Endothelial cell of umbilical vein (primary cell): Measurements from ENCODE around the gene RSPH1. TPM values are rescaled to one million over a fixed set of nuclear protein-coding genes. Genes with fewer than 3 reads are reported as not detected.

Experiments used
- BruUV-seq: library from RNA; stranded (reverse); fragments of 400-500 nt; replicated peaks from 2 replicates; lab custom pipeline; 2021; lab: Mats Ljungman, UMichigan
- CTCF ChIA-PET: fragments of 300-600, 350-600 bp; sonication (Branson Sonifier 250); formaldehyde crosslinking; loops from one replicate; lab custom pipeline; 2021; ENCODE audit warnings: antibody characterized with exemption, inconsistent platforms; lab: Charles Lee
- POLR2A ChIA-PET: fragments of 300-600, 350-600 bp; sonication (Branson Sonifier 250); formaldehyde crosslinking; loops from one replicate; lab custom pipeline; 2021; ENCODE audit warnings: antibody characterized with exemption, inconsistent platforms; lab: Charles Lee
- DNase-seq: peaks from one replicate; pipeline ENCODE4 v3.0.0-alpha.2; 2011; ENCODE audit warnings: low read depth, low spot score
- FAIRE-seq: peaks from 2 replicates; lab custom pipeline; 2011; peaks lifted over from hg19 to GRCh38; lab: Jason Lieb, UNC
- H2AFZ ChIP-seq: 2 replicates; pipeline ENCODE4 v1.6.0; 2012; ENCODE audit warnings: low read depth, low read length, control low read depth, inconsistent platforms
- H3K27ac ChIP-seq: 2 replicates; pipeline ENCODE4 v1.5.1; 2011; ENCODE audit warnings: low read depth, mild to moderate bottlenecking, control low read depth, low read length, moderate library complexity; ENCODE audit not compliant: insufficient read depth
- H3K27me3 ChIP-seq, 2 experiments: 2 replicates each; pipeline versions ENCODE4 v1.6.0 to v1.6.1; 2011; ENCODE audit warnings: low read length in 2 of 2, mixed read lengths in 1 of 2; ENCODE audit not compliant: control insufficient read depth in 2 of 2, insufficient read depth in 2 of 2
- H3K36me3 ChIP-seq, 2 experiments: 2 replicates in 1 of 2; 3 replicates in 1 of 2; pipeline ENCODE4 v1.5.1; 2011; ENCODE audit warnings: low read length in 2 of 2, mild to moderate bottlenecking in 1 of 2, moderate library complexity in 1 of 2; ENCODE audit not compliant: control insufficient read depth in 2 of 2, insufficient read depth in 2 of 2; ENCODE audit errors: extremely low read depth in 1 of 2
- H3K4me1 ChIP-seq: 3 replicates; pipeline ENCODE4 v1.5.1; 2011; ENCODE audit warnings: mild to moderate bottlenecking, low read length; ENCODE audit not compliant: control insufficient read depth, insufficient read depth; ENCODE audit errors: extremely low read depth
- H3K4me2 ChIP-seq: 2 replicates; pipeline ENCODE4 v1.6.1; 2011; ENCODE audit warnings: low read length, control low read depth, mixed read lengths; ENCODE audit not compliant: insufficient read depth
- H3K4me3 ChIP-seq, 3 experiments: fragments of 200-600 bp in 1 of 3; sonication (generic), shearing (Covaris generic) in 1 of 3; replicated peaks in 1 of 3; 2 replicates each; pipeline ENCODE4 v1.5.1; 2011 to 2016; ENCODE audit warnings: control low read depth in 3 of 3, low read length in 3 of 3, mild to moderate bottlenecking in 2 of 3, inconsistent platforms in 1 of 3, low read depth in 1 of 3, moderate library complexity in 1 of 3; ENCODE audit not compliant: insufficient read depth in 1 of 3
- H3K79me2 ChIP-seq: 2 replicates; pipeline ENCODE4 v1.6.0; 2012; ENCODE audit warnings: low read length, inconsistent platforms; ENCODE audit not compliant: control insufficient read depth, insufficient read depth
- H3K9ac ChIP-seq: replicated peaks from 2 replicates; pipeline ENCODE3; 2011; ENCODE audit warnings: low read length, control low read depth; ENCODE audit not compliant: insufficient read depth; ENCODE audit errors: extremely low read depth
- H3K9me1 ChIP-seq: replicated peaks from 3 replicates; pipeline ENCODE4 v1.6.0; 2011; ENCODE audit warnings: mild to moderate bottlenecking, low read length; ENCODE audit not compliant: control insufficient read depth, insufficient read depth; ENCODE audit errors: extremely low read depth
- H3K9me3 ChIP-seq: replicated peaks from 2 replicates; pipeline ENCODE4 v1.5.1; 2012; ENCODE audit warnings: low read length, inconsistent platforms; ENCODE audit not compliant: control insufficient read depth, insufficient read depth
- H4K20me1 ChIP-seq: replicated peaks from 2 replicates; pipeline ENCODE3; 2011; ENCODE audit warnings: mild to moderate bottlenecking, low read length; ENCODE audit not compliant: control insufficient read depth, insufficient read depth; ENCODE audit errors: extremely low read depth
- CTCF ChIP-seq, 2 donors: IDR thresholded peaks; 1 replicate in 1 of 2; 2 replicates in 1 of 2; pipeline ENCODE4 v1.5.1; 2011; ENCODE audit warnings: low read length in 2 of 2, mild to moderate bottlenecking in 2 of 2, moderate library complexity in 2 of 2, control low read depth in 1 of 2, inconsistent platforms in 1 of 2, low read depth in 1 of 2; ENCODE audit not compliant: insufficient read depth in 1 of 2; ENCODE audit errors: extremely low read depth in 1 of 2
- EZH2 ChIP-seq: IDR thresholded peaks from 2 replicates; pipeline ENCODE4 v1.6.1; 2012; ENCODE audit warnings: borderline replicate concordance, low read depth, mild to moderate bottlenecking, moderate library complexity, low read length, inconsistent platforms; ENCODE audit not compliant: severe bottlenecking
- FOS ChIP-seq: IDR thresholded peaks from 2 replicates; pipeline ENCODE4 v1.6.1; 2011; ENCODE audit warnings: mild to moderate bottlenecking, low read length, moderate library complexity, borderline replicate concordance; ENCODE audit not compliant: insufficient read depth
- GATA2 ChIP-seq: IDR thresholded peaks from 2 replicates; pipeline ENCODE4 v1.7.0; 2011; ENCODE audit warnings: low read depth, mild to moderate bottlenecking, moderate library complexity, mixed read lengths, low read length; ENCODE audit not compliant: insufficient read length, insufficient read depth
- JUN ChIP-seq: IDR thresholded peaks from 2 replicates; pipeline ENCODE4 v1.6.1; 2011; ENCODE audit warnings: borderline replicate concordance, low read depth; ENCODE audit not compliant: insufficient read length, insufficient read depth
- MAX ChIP-seq: IDR thresholded peaks from 2 replicates; pipeline ENCODE4 v1.6.1; 2011; ENCODE audit not compliant: insufficient read depth, insufficient read length
- MYC ChIP-seq: IDR thresholded peaks from one replicate; pipeline ENCODE4 v1.6.1; 2011; ENCODE audit warnings: mild to moderate bottlenecking, low read depth, low read length
- POLR2A ChIP-seq: IDR thresholded peaks from 2 replicates; pipeline ENCODE4 v1.6.1; 2012; ENCODE audit warnings: low read depth, mild to moderate bottlenecking, control low read depth, low read length
- POLR2AphosphoS5 ChIP-seq: IDR thresholded peaks from 2 replicates; pipeline ENCODE4 v1.6.1; 2012; ENCODE audit warnings: low read depth, mild to moderate bottlenecking, control low read depth, low read length, moderate library complexity; ENCODE audit not compliant: insufficient read depth
- dilution Hi-C: fragments of 300-500 bp; cut with MboI; formaldehyde crosslinking; loops from one replicate; pipeline ENCODE4 v1.15.0; 2019; ENCODE audit warnings: low sequenced_read_pairs; ENCODE audit not compliant: extremely low pct_ligation_motif_present
- intact Hi-C: fragments of 100-400 bp; cut with micrococcal nuclease; formaldehyde crosslinking; loops from one replicate; pipeline ENCODE4 v1.10.0; 2022
- polyA plus RNA-seq, 4 experiments: library from polyadenylated mRNA; depleted of rRNA in 3 of 4; stranded (reverse) in 3 of 4; unstranded in 1 of 4; fragments of >200 nt; gene quantifications; 2 replicates each; pipeline versions ENCODE4 v1.2.1 to v1.2.3, GENCODE V29; 2011 to 2012; ENCODE audit warnings: missing spikeins in 1 of 4
- total RNA-seq: library from RNA; stranded (reverse); gene quantifications from 2 replicates; pipeline ENCODE4 v1.2.3, GENCODE V29; 2021

Gene RSPH1
- total and polyA plus RNA-seq, 2 donors (not counting 3 experiments of a cell fraction or from before 2014, with no cell fraction given), result 0.08 TPM; not detected in 1

GRCh38 chr21:42522771-42523170 is 26.7 kb upstream of the RSPH1 start:
- Histone ChIP-seq H3K4me2 (no peak overlapping the region), H3K79me2 (no peaks in the 10 kb centered on the region), H3K27me3 (no peaks in the 10 kb centered on the region), H3K4me1 (no peaks in the 10 kb centered on the region), H4K20me1 (no peaks in the 10 kb centered on the region), H3K27ac (no peak overlapping the region), H3K9ac (no peak overlapping the region), H3K9me3 (no peaks in the 10 kb centered on the region), H3K4me3 (no peak overlapping the region), H3K9me1 (no peaks in the 10 kb centered on the region), H2AFZ (no peak overlapping the region), H3K36me3 (peaks cover 0 to 2% of the 10 kb centered on the region in 2 experiments)
- FAIRE-seq (no peak), DNase-seq (no peak)
- no peak for TF ChIP-seq CTCF (IDR thresholded peaks at IDR 0.05; ENCODE audit: extremely low read depth in 1 of 2, insufficient read depth in 1 of 2, low read depth in 1 of 2, low read length in 2 of 2)
- TF ChIP-seq GATA2, result no peak
- no peak for TF ChIP-seq MYC
- TF ChIP-seq FOS, result no peak
- TF ChIP-seq POLR2AphosphoS5, result no peak
- no peak for TF ChIP-seq EZH2
- TF ChIP-seq MAX, result no peak
- TF ChIP-seq POLR2A, result no peak
- TF ChIP-seq JUN, result no peak
- no TSS peak for BruUV-seq
- dilution Hi-C loops, result no loop called here
- intact Hi-C loops, result no loop called here
- ChIA-PET POLR2A (no interaction called here), CTCF (no interaction called here)
